SK-N-SH (cell line): ENCODE data around the gene MAGEF1. TPM values are rescaled to one million over a fixed set of nuclear protein-coding genes. Genes with fewer than 3 reads are reported as not detected.

Source experiments
- CTCF ChIA-PET: fragments of 300-600, 350-600 bp; formaldehyde crosslinking; extraction: SDS; loops from one replicate; lab custom pipeline; 2021; lab: Yijun Ruan, JAX
- POLR2A ChIA-PET: fragments of 350-600 bp; sonication (Branson Sonifier 250); formaldehyde crosslinking; extraction: SDS; loops from one replicate; lab custom pipeline; 2020; ENCODE audit warnings: antibody characterized with exemption, inconsistent platforms; lab: Yijun Ruan, JAX
- DNase-seq: peaks from one replicate; pipeline ENCODE4 v3.0.0; 2012
- H2AFZ ChIP-seq: fragments of 200-600 bp; sonication (generic); 2 replicates; pipeline ENCODE4 v1.8.1; 2016; ENCODE audit warnings: antibody characterized with exemption, mild to moderate bottlenecking, low read depth
- H3F3A ChIP-seq: fragments of 200-600 bp; sonication (generic); replicated peaks from 2 replicates; pipeline ENCODE3; 2016; ENCODE audit warnings: antibody characterized with exemption, mild to moderate bottlenecking; ENCODE audit not compliant: insufficient read depth
- H3K27ac ChIP-seq, 2 experiments: fragments of 200-500 bp in 1 of 2; fragments of 200-600 bp in 1 of 2; sonication (Bioruptor generic) in 1 of 2; sonication (generic), shearing (Covaris generic) in 1 of 2; 2 replicates each; pipeline versions ENCODE4 v1.5.1 to v1.6.1; 2014 to 2016; ENCODE audit warnings: low read depth in 2 of 2, inconsistent platforms in 1 of 2, low read length in 1 of 2, mild to moderate bottlenecking in 1 of 2, mixed read lengths in 1 of 2
- H3K27me3 ChIP-seq: fragments of 200-600 bp; sonication (generic), shearing (Covaris generic); 2 replicates; pipeline ENCODE4 v1.6.1; 2016; ENCODE audit warnings: mixed run types; ENCODE audit not compliant: insufficient read depth
- H3K36me3 ChIP-seq, 2 experiments: fragments of 200-500 bp in 1 of 2; fragments of 200-600 bp in 1 of 2; sonication (Bioruptor generic) in 1 of 2; sonication (generic) in 1 of 2; replicated peaks in 1 of 2; 2 replicates each; pipeline versions ENCODE3 to v1.5.1; 2014 to 2016; ENCODE audit warnings: low read length in 1 of 2, mild to moderate bottlenecking in 1 of 2; ENCODE audit not compliant: insufficient read depth in 2 of 2, control insufficient read depth in 1 of 2
- H3K4me1 ChIP-seq, 2 experiments: fragments of 200-500 bp in 1 of 2; fragments of 200-600 bp in 1 of 2; sonication (Bioruptor generic) in 1 of 2; sonication (generic), shearing (Covaris generic) in 1 of 2; 2 replicates each; pipeline versions ENCODE4 v1.5.1 to v1.6.1; 2014 to 2016; ENCODE audit warnings: low read depth in 1 of 2, low read length in 1 of 2, mixed run types in 1 of 2; ENCODE audit not compliant: insufficient read depth in 2 of 2, control insufficient read depth in 1 of 2
- H3K4me2 ChIP-seq: fragments of 200-600 bp; sonication (generic), shearing (Covaris generic); 2 replicates; pipeline ENCODE4 v1.6.1; 2017; ENCODE audit warnings: mixed run types
- H3K4me3 ChIP-seq, 2 experiments: fragments of 200-500 bp in 1 of 2; fragments of 200-600 bp in 1 of 2; sonication (Bioruptor generic) in 1 of 2; sonication (generic), shearing (Covaris generic) in 1 of 2; 2 replicates each; pipeline versions ENCODE4 v1.5.1 to v1.8.1; 2014 to 2016; ENCODE audit warnings: low read depth in 2 of 2, inconsistent platforms in 1 of 2, low read length in 1 of 2, mild to moderate bottlenecking in 1 of 2, mixed read lengths in 1 of 2, moderate library complexity in 1 of 2
- H3K79me2 ChIP-seq: fragments of 200-600 bp; sonication (generic); 2 replicates; pipeline ENCODE4 v1.8.1; 2017; ENCODE audit warnings: mild to moderate bottlenecking; ENCODE audit not compliant: insufficient read depth
- H3K9ac ChIP-seq: fragments of 200-600 bp; sonication (generic); 2 replicates; pipeline ENCODE4 v1.6.1; 2017; ENCODE audit warnings: mixed run types
- H3K9me2 ChIP-seq: fragments of 200-600 bp; sonication (generic); 2 replicates; pipeline ENCODE4 v1.6.1; 2017; ENCODE audit warnings: mixed run types
- H3K9me3 ChIP-seq: fragments of 200-600 bp; sonication (generic); 2 replicates; pipeline ENCODE4 v1.6.1; 2017; ENCODE audit warnings: mixed run types, mild to moderate bottlenecking, moderate library complexity
- H4K20me1 ChIP-seq: fragments of 200-600 bp; sonication (generic); 2 replicates; pipeline ENCODE4 v1.6.1; 2017; ENCODE audit warnings: mild to moderate bottlenecking, mixed run types; ENCODE audit not compliant: insufficient read depth
- ELF1 ChIP-seq: IDR thresholded peaks from 2 replicates; pipeline ENCODE4 v1.4.0; 2012
- EZH2phosphoT487 ChIP-seq: fragments of 200-600 bp; sonication (generic); IDR thresholded peaks from 2 replicates; pipeline ENCODE4 v1.6.1; 2017; ENCODE audit warnings: low read depth, mixed run types, mild to moderate bottlenecking, antibody characterized with exemption, moderate library complexity, borderline replicate concordance
- FOXM1 ChIP-seq: IDR thresholded peaks from 2 replicates; pipeline ENCODE4 v1.4.0; 2012; ENCODE audit warnings: low read depth, mild to moderate bottlenecking
- GATA2 ChIP-seq: sonication (generic); formaldehyde crosslinking; IDR thresholded peaks from 2 replicates; pipeline ENCODE4 v1.5.0; 2020; ENCODE audit warnings: mild to moderate bottlenecking, missing genetic modification reagents
- IRF3 ChIP-seq: fragments of 150-350 bp; IDR thresholded peaks from 2 replicates; pipeline ENCODE4 v1.6.1; 2016; ENCODE audit warnings: mild to moderate bottlenecking, low read depth, low read length
- MAX ChIP-seq: IDR thresholded peaks from 2 replicates; pipeline ENCODE4 v1.4.0; 2012; ENCODE audit warnings: low read depth
- MXI1 ChIP-seq: IDR thresholded peaks from 2 replicates; pipeline ENCODE4 v1.6.1; 2012; ENCODE audit warnings: mild to moderate bottlenecking, low read depth, low read length, improper control_type of control experiment
- RFX5 ChIP-seq: IDR thresholded peaks from 2 replicates; pipeline ENCODE4 v1.6.1; 2012; ENCODE audit warnings: mild to moderate bottlenecking, improper control_type of control experiment, low read length
- TEAD4 ChIP-seq: IDR thresholded peaks from 2 replicates; pipeline ENCODE4 v1.4.0; 2012; ENCODE audit warnings: mild to moderate bottlenecking, borderline replicate concordance; ENCODE audit not compliant: insufficient read depth
- WGBS: methylation state at CpG from one replicate; pipeline ENCODE4 v1.1.6; 2017; ENCODE audit warnings: low lambda C conversion rate; 5-methylcytosine and 5-hydroxymethylcytosine counted together
- polyA plus RNA-seq, 3 experiments: library from polyadenylated mRNA; depleted of rRNA; stranded (reverse); fragments of >200 nt; gene quantifications; 2 replicates each; pipeline ENCODE4 v1.2.3, GENCODE V29; 2012
- TF ChIP-seq, protein P1 (sequence below): IDR thresholded peaks from 2 replicates; pipeline ENCODE4 v1.4.0; 2012; ENCODE audit warnings: low read depth, borderline replicate concordance
- TF ChIP-seq, protein P2 (sequence below): IDR thresholded peaks from 2 replicates; pipeline ENCODE4 v1.6.1; 2012; ENCODE audit warnings: mild to moderate bottlenecking, low read depth, low read length, moderate library complexity

The MAGEF1 gene
- polyA plus RNA-seq, 1 of the 3 experiments (the other 2 are of a cell fraction): 45.2 TPM

DNA sequence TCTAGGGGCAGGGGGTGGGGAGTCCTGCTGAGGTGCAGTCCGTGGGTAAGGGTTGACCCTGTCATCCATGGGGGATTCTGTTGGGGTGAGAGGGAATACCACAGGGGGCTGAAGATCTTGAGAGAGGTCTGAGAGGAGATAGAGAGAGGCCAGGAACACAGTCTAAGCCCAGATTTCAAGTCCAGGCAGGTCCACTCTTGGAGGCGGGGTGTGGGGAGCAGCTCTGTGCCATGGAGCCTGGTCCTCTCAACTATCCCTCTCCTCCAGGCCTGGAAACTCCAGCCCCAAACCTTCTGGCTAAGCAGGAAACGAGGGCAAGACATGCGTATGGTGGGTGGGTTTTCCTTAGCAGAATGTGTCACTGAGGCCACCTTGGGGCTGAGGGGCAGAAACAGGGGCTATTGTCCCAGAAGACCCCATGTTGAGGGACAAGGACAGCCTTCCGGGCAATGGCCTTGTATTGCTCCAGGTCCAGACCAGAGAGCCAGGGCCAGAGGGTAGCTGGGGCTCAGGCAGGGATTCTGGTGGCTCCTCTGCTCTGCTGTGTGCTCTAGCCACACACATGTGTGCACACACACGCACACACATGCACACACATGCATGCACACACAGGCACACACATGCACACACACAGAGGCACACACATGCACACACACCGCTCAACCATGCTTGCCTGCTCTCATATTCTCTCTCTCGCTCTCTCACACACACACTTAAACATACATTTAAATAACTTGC, 48.6 kb upstream of the MAGEF1 start:
- H3K4me3 ChIP-seq: no peak overlapping the region
- no peak overlapping the region for H3K4me2 ChIP-seq
- no peak overlapping the region for H3K27ac ChIP-seq
- no peaks in the 10 kb centered on the region for H3K79me2 ChIP-seq
- CTCF ChIA-PET: interaction anchor here (2.9 to 3.0 kb wide), 2 partner anchors 17 to 199 kb away, joined by 10 to 14 read pairs; partner anchors contain the start of gene EPHB3
- no peaks in the 10 kb centered on the region for H3F3A ChIP-seq
- no peaks in the 10 kb centered on the region for H3K27me3 ChIP-seq
- no peaks in the 10 kb centered on the region for H4K20me1 ChIP-seq
- DNase-seq: no peak
- H3K9me3 ChIP-seq: no peaks in the 10 kb centered on the region
- H2AFZ ChIP-seq: no peak overlapping the region
- no peaks in the 10 kb centered on the region for H3K36me3 ChIP-seq
- H3K9ac ChIP-seq: no peak overlapping the region
- no peak for TF ChIP-seq GATA2 (CRISPR knock-in tag)
- no peak for TF ChIP-seq IRF3
- no peak for TF ChIP-seq TEAD4
- no peak for TF ChIP-seq MAX
- no peak for TF ChIP-seq ELF1
- no peak for TF ChIP-seq EZH2phosphoT487
- TF ChIP-seq RFX5: no peak
- TF ChIP-seq, protein P1, sequence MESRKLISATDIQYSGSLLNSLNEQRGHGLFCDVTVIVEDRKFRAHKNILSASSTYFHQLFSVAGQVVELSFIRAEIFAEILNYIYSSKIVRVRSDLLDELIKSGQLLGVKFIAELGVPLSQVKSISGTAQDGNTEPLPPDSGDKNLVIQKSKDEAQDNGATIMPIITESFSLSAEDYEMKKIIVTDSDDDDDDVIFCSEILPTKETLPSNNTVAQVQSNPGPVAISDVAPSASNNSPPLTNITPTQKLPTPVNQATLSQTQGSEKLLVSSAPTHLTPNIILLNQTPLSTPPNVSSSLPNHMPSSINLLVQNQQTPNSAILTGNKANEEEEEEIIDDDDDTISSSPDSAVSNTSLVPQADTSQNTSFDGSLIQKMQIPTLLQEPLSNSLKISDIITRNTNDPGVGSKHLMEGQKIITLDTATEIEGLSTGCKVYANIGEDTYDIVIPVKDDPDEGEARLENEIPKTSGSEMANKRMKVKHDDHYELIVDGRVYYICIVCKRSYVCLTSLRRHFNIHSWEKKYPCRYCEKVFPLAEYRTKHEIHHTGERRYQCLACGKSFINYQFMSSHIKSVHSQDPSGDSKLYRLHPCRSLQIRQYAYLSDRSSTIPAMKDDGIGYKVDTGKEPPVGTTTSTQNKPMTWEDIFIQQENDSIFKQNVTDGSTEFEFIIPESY: no peak
- TF ChIP-seq FOXM1: no peak
- TF ChIP-seq, protein P2, sequence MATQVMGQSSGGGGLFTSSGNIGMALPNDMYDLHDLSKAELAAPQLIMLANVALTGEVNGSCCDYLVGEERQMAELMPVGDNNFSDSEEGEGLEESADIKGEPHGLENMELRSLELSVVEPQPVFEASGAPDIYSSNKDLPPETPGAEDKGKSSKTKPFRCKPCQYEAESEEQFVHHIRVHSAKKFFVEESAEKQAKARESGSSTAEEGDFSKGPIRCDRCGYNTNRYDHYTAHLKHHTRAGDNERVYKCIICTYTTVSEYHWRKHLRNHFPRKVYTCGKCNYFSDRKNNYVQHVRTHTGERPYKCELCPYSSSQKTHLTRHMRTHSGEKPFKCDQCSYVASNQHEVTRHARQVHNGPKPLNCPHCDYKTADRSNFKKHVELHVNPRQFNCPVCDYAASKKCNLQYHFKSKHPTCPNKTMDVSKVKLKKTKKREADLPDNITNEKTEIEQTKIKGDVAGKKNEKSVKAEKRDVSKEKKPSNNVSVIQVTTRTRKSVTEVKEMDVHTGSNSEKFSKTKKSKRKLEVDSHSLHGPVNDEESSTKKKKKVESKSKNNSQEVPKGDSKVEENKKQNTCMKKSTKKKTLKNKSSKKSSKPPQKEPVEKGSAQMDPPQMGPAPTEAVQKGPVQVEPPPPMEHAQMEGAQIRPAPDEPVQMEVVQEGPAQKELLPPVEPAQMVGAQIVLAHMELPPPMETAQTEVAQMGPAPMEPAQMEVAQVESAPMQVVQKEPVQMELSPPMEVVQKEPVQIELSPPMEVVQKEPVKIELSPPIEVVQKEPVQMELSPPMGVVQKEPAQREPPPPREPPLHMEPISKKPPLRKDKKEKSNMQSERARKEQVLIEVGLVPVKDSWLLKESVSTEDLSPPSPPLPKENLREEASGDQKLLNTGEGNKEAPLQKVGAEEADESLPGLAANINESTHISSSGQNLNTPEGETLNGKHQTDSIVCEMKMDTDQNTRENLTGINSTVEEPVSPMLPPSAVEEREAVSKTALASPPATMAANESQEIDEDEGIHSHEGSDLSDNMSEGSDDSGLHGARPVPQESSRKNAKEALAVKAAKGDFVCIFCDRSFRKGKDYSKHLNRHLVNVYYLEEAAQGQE: no peak
- TF ChIP-seq MXI1: no peak
- POLR2A ChIA-PET: no interaction called here
- WGBS: 86% methylated on average over 7 of the region's 8 CpGs
- H3K9me2 ChIP-seq: no peaks in the 10 kb centered on the region
- H3K4me1 ChIP-seq: peaks cover 0 to 2% of the 10 kb centered on the region in 2 experiments; a peak in 1 of 4 replicates
